SK-N-SH treated with all-trans-retinoic acid at 6 μM for 48 hours (cell line): ENCODE data around the gene IGFN1.

Experiments
- ARNTL ChIP-seq: fragments of 450-650 bp; formaldehyde crosslinking; IDR thresholded peaks from 2 replicates; pipeline ENCODE4 v1.5.0; 2020; ENCODE audit warnings: low read depth, mild to moderate bottlenecking, moderate library complexity, borderline replicate concordance
- BACH2 ChIP-seq: fragments of 250-450 bp; sonication (Bioruptor Pico); IDR thresholded peaks from 2 replicates; pipeline ENCODE4 v1.9.0; 2021; ENCODE audit warnings: mild to moderate bottlenecking, borderline replicate concordance
- CSDC2 ChIP-seq: fragments of 250-450 bp; sonication (Bioruptor Pico); IDR thresholded peaks from 2 replicates; pipeline ENCODE4 v1.5.0; 2020; ENCODE audit warnings: mild to moderate bottlenecking, moderate library complexity
- RARB ChIP-seq: fragments of 250-450 bp; sonication (Bioruptor Pico); IDR thresholded peaks from 2 replicates; pipeline ENCODE4 v1.8.0; 2021; ENCODE audit warnings: mild to moderate bottlenecking, moderate library complexity
- SNAI2 ChIP-seq: fragments of 250-450 bp; sonication (Bioruptor Pico); IDR thresholded peaks from 2 replicates; pipeline ENCODE4 v1.5.0; 2020; ENCODE audit warnings: mild to moderate bottlenecking, moderate library complexity
- TCF4 ChIP-seq: fragments of 250-450 bp; sonication (Bioruptor Pico); IDR thresholded peaks from 2 replicates; pipeline ENCODE4 v1.8.0; 2021; ENCODE audit warnings: mild to moderate bottlenecking, moderate library complexity, borderline replicate concordance
- TOX ChIP-seq: fragments of 250-450 bp; sonication (Bioruptor Pico); IDR thresholded peaks from 2 replicates; pipeline ENCODE4 v1.8.0; 2021; ENCODE audit warnings: mild to moderate bottlenecking, moderate library complexity, borderline replicate concordance
- ZFP3 ChIP-seq: fragments of 250-450 bp; sonication (Bioruptor Pico); IDR thresholded peaks from 2 replicates; pipeline ENCODE4 v1.5.0; 2020; ENCODE audit warnings: mild to moderate bottlenecking, moderate library complexity
- ZFP30 ChIP-seq: fragments of 450-650 bp; formaldehyde crosslinking; IDR thresholded peaks from 2 replicates; pipeline ENCODE4 v1.5.0; 2022; ENCODE audit warnings: mild to moderate bottlenecking, moderate library complexity
- ZNF565 ChIP-seq: fragments of 450-650 bp; formaldehyde crosslinking; conservative IDR thresholded peaks from 2 replicates; pipeline ENCODE4 v1.5.0; 2020; ENCODE audit warnings: low read depth, mild to moderate bottlenecking, moderate library complexity
- ZNF8 ChIP-seq: fragments of 450-650 bp; formaldehyde crosslinking; IDR thresholded peaks from 2 replicates; pipeline ENCODE4 v1.5.0; 2020; ENCODE audit warnings: mild to moderate bottlenecking, moderate library complexity
- TF ChIP-seq, protein P1 (sequence below): fragments of 250-450 bp; sonication (Bioruptor Pico); IDR thresholded peaks from 2 replicates; pipeline ENCODE4 v1.5.1; 2020; ENCODE audit warnings: low read depth, mild to moderate bottlenecking, moderate library complexity
- TF ChIP-seq, protein P2 (sequence below): fragments of 250-450 bp; sonication (Bioruptor Pico); IDR thresholded peaks from 2 replicates; pipeline ENCODE4 v1.8.0; 2021; ENCODE audit warnings: low read depth, mild to moderate bottlenecking, moderate library complexity, borderline replicate concordance
- TF ChIP-seq, protein P3 (sequence below): fragments of 250-450 bp; sonication (Bioruptor Pico); IDR thresholded peaks from 2 replicates; pipeline ENCODE4 v1.8.0; 2020; ENCODE audit warnings: mild to moderate bottlenecking, moderate library complexity, borderline replicate concordance

DNA sequence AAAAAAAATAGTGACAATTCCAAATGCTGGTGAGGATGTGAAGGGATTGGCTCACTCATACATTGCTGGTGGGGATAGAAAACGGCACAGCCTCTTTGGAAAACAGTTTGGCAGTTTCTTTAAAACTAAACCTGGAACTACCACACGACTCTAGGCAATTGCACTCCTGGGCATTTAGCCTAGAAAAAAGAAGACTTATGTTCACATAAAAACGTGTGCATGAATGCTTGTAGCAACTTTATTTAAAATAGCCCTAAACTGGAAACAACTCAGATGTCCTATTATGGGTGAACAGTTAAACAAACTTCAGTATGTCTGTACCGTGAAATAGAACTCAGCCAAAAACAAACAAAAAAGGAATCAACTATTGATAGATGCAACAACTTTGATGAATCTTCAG lies 26.9 kb upstream of the IGFN1 start:
- no peak for TF ChIP-seq ZFP30
- no peak for TF ChIP-seq BACH2 (CRISPR knock-in tag)
- TF ChIP-seq ARNTL (CRISPR knock-in tag): no peak
- no peak for TF ChIP-seq TOX
- no peak for TF ChIP-seq ZNF8 (CRISPR knock-in tag)
- no peak for TF ChIP-seq ZFP3 (CRISPR knock-in tag)
- TF ChIP-seq CSDC2 (CRISPR knock-in tag): no peak
- TF ChIP-seq RARB: no peak
- no peak for TF ChIP-seq TCF4 (CRISPR knock-in tag)
- TF ChIP-seq, protein P1, sequence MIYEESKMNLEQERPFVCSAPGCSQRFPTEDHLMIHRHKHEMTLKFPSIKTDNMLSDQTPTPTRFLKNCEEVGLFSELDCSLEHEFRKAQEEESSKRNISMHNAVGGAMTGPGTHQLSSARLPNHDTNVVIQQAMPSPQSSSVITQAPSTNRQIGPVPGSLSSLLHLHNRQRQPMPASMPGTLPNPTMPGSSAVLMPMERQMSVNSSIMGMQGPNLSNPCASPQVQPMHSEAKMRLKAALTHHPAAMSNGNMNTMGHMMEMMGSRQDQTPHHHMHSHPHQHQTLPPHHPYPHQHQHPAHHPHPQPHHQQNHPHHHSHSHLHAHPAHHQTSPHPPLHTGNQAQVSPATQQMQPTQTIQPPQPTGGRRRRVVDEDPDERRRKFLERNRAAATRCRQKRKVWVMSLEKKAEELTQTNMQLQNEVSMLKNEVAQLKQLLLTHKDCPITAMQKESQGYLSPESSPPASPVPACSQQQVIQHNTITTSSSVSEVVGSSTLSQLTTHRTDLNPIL (CRISPR knock-in tag): no peak
- TF ChIP-seq ZNF565 (CRISPR knock-in tag): no peak
- no peak for TF ChIP-seq SNAI2 (CRISPR knock-in tag)
- TF ChIP-seq, protein P2, sequence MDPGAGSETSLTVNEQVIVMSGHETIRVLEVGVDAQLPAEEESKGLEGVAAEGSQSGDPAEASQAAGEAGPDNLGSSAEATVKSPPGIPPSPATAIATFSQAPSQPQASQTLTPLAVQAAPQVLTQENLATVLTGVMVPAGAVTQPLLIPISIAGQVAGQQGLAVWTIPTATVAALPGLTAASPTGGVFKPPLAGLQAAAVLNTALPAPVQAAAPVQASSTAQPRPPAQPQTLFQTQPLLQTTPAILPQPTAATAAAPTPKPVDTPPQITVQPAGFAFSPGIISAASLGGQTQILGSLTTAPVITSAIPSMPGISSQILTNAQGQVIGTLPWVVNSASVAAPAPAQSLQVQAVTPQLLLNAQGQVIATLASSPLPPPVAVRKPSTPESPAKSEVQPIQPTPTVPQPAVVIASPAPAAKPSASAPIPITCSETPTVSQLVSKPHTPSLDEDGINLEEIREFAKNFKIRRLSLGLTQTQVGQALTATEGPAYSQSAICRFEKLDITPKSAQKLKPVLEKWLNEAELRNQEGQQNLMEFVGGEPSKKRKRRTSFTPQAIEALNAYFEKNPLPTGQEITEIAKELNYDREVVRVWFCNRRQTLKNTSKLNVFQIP: no peak
- TF ChIP-seq, protein P3, sequence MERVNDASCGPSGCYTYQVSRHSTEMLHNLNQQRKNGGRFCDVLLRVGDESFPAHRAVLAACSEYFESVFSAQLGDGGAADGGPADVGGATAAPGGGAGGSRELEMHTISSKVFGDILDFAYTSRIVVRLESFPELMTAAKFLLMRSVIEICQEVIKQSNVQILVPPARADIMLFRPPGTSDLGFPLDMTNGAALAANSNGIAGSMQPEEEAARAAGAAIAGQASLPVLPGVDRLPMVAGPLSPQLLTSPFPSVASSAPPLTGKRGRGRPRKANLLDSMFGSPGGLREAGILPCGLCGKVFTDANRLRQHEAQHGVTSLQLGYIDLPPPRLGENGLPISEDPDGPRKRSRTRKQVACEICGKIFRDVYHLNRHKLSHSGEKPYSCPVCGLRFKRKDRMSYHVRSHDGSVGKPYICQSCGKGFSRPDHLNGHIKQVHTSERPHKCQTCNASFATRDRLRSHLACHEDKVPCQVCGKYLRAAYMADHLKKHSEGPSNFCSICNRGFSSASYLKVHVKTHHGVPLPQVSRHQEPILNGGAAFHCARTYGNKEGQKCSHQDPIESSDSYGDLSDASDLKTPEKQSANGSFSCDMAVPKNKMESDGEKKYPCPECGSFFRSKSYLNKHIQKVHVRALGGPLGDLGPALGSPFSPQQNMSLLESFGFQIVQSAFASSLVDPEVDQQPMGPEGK: no peak
